Jurkat, Clone E6-1 (cell line): ENCODE data around the gene ZFR2.

ENCODE experiments used
- DNase-seq: peaks from one replicate; pipeline ENCODE4 v3.0.0-alpha.2; 2011; ENCODE audit warnings: low read depth, low spot score
- H3K4me3 ChIP-seq: 2 replicates; pipeline ENCODE4 v1.5.1; 2011; ENCODE audit warnings: mild to moderate bottlenecking, low read length, control low read depth, moderate library complexity

The ZFR2 gene

GRCh38 chr19:3803114-3803888, 65.5 kb downstream of the ZFR2 start:
- no peak overlapping the region for H3K4me3 ChIP-seq
- DNase-seq, result no peak

DNA sequence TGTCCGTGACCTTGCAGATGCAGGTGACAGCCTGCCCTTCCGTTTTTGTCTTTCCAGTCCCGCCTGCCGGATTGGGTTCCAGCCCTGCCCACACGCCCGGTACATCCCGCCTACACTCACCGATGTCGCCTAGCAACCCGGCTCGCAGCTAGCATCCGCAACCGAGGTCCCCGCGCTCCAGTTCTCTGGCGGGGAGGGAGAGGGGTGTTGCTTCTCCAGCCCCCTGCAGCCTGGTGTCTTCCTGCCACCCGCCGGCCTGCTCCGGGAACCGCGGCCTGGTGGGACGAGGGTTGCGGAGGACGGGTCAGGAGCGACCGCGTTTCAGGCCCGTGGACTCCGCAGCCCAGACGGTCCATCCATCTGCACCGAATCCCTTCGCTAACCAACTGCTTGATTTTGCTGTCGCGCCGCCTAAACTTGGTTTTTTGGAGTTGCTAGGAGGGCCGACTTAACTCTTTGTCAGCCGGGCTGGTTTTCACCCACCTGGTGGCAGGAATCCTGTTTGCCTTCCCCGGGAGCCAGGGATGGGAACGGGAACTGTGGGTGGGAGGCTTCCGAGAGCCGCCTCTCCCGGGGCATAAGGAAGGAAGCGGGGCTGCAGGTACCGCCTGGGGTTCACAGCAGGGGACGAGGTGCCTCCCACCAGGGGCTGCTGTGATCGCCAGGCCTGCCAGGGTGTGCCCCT, 67.3 kb downstream of the ZFR2 start:
- no peak for DNase-seq
- no peak overlapping the region for H3K4me3 ChIP-seq

- no peak overlapping the region for H3K4me3 ChIP-seq
- DNase-seq, result no peak
Measured at GRCh38 chr19:3800996-3801395, 67.8 kb downstream of the ZFR2 start.

- H3K4me3 ChIP-seq, result no peak overlapping the region
- peak; percentile 78 for DNase-seq
Measured at GRCh38 chr19:3798137-3798536, 70.7 kb downstream of the ZFR2 start.

DNA sequence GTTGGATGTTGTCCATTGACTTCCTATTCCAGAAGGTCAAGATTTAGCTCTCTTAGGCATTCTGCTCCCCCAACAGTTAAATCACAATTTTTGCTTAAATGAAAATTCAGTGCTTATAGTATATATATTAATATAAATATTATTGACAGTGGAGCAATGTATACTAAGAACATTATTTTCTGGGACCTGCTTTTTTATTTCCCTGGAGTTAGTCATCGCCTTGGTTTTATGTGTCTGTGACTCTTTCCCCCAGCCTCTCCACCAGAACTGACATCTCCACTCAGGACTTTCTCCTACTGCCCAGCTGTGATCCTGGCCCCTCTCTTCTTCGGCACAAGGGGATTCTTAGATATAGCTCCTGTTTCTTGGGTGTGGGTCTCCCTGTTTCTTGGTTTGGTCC, 72.5 kb downstream of the ZFR2 start:
- no peak for DNase-seq
- H3K4me3 ChIP-seq, result no peak overlapping the region

GRCh38 chr19:3793799-3794198, 75.0 kb downstream of the ZFR2 start:
- no peak overlapping the region for H3K4me3 ChIP-seq
- no peak for DNase-seq

GRCh38 chr19:3792114-3792513, 76.7 kb downstream of the ZFR2 start:
- H3K4me3 ChIP-seq, result no peak overlapping the region
- DNase-seq, result no peak

DNA sequence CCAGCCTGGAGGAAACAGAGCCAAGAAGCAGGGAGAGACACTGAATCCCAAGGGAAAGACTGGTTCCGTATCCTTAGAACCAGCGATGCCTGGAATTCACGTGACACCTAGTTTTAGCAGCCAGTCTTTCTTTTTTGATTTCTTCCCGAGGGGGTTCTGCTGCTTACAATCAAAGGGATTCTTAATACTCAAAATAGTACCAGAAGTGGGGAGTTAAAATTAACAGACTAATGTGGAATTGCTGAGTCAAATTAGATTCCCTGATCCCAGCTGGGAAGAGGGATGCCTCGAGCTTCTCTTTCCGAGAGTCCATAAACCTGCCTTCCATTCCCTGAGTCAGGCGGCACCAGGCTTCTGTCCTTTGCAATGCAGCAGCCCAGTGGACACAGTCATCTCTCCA, 77.9 kb downstream of the ZFR2 start:
- H3K4me3 ChIP-seq, result no peak overlapping the region
- DNase-seq, result no peak

DNA sequence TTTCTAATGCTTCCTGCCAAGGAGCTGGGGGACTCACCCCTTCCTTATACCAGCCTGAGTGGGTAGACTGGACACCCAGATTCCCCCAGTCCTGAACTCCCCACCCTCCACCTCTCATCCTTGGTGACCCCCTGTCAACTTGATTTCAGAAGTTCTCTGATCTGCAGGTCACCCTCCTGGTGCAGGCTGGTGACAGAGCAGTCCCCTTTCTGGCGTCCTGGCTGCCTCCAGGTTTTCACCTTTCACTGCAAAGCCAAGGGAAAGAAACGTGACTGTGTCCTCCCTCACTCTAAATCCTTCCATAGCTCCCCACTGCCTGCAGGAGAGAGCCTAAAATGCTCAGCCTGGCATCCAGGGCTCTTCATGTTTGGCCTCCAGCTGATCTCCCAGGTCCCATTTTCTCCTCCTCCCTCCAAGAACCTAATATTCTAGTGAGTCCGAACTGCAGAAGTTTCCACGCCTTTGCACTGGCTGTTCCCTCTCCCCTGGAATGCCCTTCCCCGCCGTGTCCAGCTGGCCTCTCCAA, 78.6 kb downstream of the ZFR2 start:
- no peak overlapping the region for H3K4me3 ChIP-seq
- DNase-seq, result no peak

- no peak for DNase-seq
- H3K4me3 ChIP-seq, result no peak overlapping the region
Measured at GRCh38 chr19:3788996-3789778, 79.7 kb downstream of the ZFR2 start.

GRCh38 chr19:3785938-3786824, 82.7 kb downstream of the ZFR2 start, which contains the start of gene MATK:
Gene MATK (minus strand): TSS chr19:3786381. CDS start chr19:3785135, 1,246 bp downstream.
- H3K4me3 ChIP-seq, result no peak within 1 kb of the TSS

DNA sequence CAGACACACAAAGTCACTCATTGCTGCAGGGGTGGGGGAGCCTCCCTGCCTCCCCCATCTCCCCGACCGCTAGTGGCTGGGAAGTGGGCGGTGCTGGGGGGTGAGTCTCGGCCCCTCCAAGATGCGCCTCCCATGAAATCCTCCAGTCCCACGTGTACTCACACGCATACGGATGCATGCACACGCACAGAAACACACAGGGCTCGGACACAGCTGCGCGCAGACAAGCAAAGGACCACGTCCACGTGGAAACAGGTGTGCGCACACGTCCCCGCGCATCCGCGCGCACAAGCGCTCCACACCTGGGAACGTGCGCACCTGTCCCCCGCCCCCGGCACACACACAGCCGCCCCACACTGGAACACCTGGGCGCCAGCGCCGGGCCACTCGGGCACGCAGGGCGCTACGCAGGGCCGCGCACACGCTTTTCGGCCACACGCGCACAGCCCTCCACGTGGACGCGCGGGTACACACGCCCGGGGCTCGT, 83.3 kb downstream of the ZFR2 start:
- no peak overlapping the region for H3K4me3 ChIP-seq
- no peak for DNase-seq

More at GRCh38 chr19:3785938-3786824, 82.7 kb downstream of the ZFR2 start, which contains the start of gene MATK:
- DNase-seq, result no peak

DNA sequence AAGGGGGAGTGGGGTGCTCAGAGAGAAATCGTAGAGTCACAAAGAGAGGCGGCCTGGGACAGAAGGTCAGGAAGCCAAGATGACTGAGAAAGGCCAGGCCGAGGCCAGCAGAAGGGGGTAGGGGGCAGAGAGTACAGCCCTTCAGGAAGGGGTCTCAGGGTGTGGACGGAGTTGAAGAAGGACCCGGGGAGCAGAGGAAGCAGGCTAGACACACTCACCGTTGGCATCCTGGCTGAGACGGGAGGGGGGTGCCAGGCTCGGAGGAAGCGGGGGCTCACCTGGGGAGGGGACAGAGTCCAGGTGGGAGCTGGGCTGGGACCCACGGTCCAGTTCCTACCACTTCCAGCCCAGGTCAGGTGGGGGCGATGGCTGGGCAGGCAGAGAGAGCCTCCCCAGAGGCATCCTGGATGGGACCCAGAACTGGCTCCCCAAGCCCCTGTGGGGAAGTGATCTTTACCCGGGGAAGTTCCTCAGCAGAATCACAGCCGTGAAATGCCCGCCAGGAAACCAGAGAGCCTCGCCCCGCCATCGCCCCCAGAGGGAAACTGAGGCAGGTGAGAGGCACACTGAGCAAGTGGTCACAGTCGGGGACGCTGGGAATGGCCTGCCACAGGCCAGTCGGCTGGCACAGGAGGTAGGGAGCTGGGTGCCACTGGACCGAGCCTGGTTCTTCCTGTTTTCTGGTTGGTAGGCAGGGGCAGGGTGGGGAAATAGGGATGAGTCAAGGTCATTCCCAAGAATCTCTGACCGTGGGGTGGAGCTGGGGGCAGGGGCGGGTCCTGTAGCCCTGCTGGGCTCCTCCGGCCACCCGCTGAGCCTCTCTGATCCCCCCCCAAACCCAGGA, 84.0 kb downstream of the ZFR2 start:
- H3K4me3 ChIP-seq, result no peak overlapping the region
- DNase-seq, result no peak

DNA sequence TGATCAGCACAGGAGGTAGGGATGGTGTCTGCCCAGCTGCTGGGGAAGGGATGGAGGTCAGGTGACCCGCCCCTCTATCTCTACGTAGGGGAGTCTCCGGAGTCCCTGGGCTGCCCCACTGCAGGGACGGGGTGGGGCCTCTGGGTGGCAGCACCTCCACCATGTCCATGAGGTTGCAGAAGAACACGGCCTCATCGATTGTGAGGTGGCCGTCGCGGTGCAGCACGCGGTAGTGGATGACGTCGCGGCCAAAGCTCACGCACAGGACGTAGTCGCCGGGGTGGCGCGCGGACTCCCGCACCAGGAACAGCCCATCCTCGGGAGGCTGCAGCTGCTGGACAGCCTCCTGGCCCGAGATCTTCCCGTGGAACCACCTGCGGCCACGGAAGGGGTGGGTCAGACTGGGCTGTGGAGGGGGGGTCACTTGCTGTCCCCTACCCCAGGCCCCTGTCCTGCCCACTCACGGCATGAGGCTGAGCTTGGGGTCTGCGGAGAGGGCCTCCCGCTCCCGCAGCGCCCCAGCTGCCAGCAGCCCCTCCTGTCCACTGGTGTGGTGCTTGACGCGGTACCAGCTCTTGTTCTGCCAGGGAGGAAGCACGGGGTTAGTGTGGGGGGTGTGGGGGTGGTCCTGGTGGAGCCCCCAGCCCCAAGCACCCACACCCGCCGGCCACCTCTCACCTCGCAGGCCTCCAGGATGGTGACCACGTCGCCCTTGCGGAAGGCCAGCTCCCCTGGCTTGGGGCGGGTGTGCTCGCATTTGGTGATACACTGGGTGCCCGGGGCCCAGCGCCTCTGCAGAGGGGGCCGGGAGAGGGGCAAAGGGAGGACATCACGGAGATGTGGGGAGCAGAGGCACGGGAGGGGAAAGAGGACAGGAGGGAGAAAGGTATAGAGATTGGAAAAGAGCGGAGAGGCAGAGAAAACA, 84.9 kb downstream of the ZFR2 start:
- DNase-seq, result no peak
- no peak overlapping the region for H3K4me3 ChIP-seq

- no peak for DNase-seq
- no peak overlapping the region for H3K4me3 ChIP-seq
Measured at GRCh38 chr19:3782903-3783302, 85.9 kb downstream of the ZFR2 start.

- DNase-seq, result no peak
- H3K4me3 ChIP-seq, result no peak overlapping the region
Measured at GRCh38 chr19:3782330-3782729, 86.5 kb downstream of the ZFR2 start.

DNA sequence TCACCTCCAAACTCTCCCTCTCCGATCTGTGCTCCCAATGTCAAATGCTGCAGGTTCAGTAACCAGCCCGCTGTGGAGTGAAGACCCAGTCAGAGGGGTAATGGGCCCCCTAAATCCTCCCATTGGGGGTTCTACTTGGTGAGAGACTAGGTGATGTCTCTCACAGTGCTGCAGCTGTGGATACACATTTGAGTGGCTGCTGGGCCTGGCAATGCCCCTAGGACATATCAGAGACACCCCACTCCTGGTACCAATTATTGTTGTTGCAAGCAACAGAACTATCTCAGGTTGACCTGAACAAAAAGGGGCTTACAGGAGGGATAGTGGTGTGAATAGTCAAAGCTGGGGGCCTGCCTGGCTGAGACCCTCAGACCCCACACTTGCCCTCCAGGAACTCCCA, 87.2 kb downstream of the ZFR2 start:
- no peak overlapping the region for H3K4me3 ChIP-seq
- DNase-seq, result no peak
